NT2/D1 (cell line): ENCODE results near the gene PAQR3.

Source experiments
- SUZ12 ChIP-seq: IDR thresholded peaks from 2 replicates; pipeline ENCODE4 v1.6.1; 2011; ENCODE audit not compliant: insufficient read length, insufficient read depth; ENCODE audit errors: extremely low read depth
- YY1 ChIP-seq: IDR thresholded peaks from 2 replicates; pipeline ENCODE4 v1.6.1; 2011; ENCODE audit not compliant: insufficient read length, insufficient read depth

GRCh38 chr4:78951862-78952472 is 12.7 kb upstream of the PAQR3 start:
- no peak for TF ChIP-seq YY1
- TF ChIP-seq SUZ12, result no peak
